Activated T-helper 2 cell treated with anti-CD3 and anti-CD28 coated beads, Interferon-gamma antibody, Interleukin-2, Interleukin-4, amounts not matched to agents 10 μg/mL and 5 μg/mL and 100 μg/mL, durations not matched to agents 14 hours and 24 hours and 36 hours (primary cell): ENCODE measurements around the gene CEND1. TPM values are rescaled to one million over a fixed set of nuclear protein-coding genes. Genes with fewer than 3 reads are reported as not detected.

Experiments used
- DNase-seq: peaks from one replicate; pipeline ENCODE4 v3.0.0; 2021; ENCODE audit warnings: low spot score
- H3K27ac Mint-ChIP-seq: one replicate; pipeline ENCODE4 v1.8.0; 2021; ENCODE audit warnings: mixed read lengths
- H3K27me3 Mint-ChIP-seq: one replicate; pipeline ENCODE4 v1.8.0; 2021; ENCODE audit warnings: low read depth, mixed read lengths
- H3K36me3 Mint-ChIP-seq: one replicate; pipeline ENCODE4 v1.8.0; 2021; ENCODE audit warnings: low read depth, mixed read lengths
- H3K4me1 Mint-ChIP-seq: one replicate; pipeline ENCODE4 v1.8.0; 2021; ENCODE audit warnings: low read depth, mixed read lengths
- H3K4me3 Mint-ChIP-seq: one replicate; pipeline ENCODE4 v1.8.0; 2021; ENCODE audit warnings: low read depth, mild to moderate bottlenecking, moderate library complexity, mixed read lengths
- H3K9me3 Mint-ChIP-seq: one replicate; pipeline ENCODE4 v1.8.0; 2021; ENCODE audit warnings: mixed read lengths
- intact Hi-C: fragments of 100-400 bp; cut with micrococcal nuclease; formaldehyde crosslinking; loops from one replicate; pipeline ENCODE4 v1.15.1; 2023
- total RNA-seq: library from RNA; stranded (reverse); gene quantifications from 2 replicates; pipeline ENCODE4 v1.2.3, GENCODE V29; 2022

CEND1 gene
- total RNA-seq, 1 donor from 2014 or later: 2.2 TPM

- Mint-ChIP-seq H3K9me3 (no peaks in the 10 kb centered on the region), H3K4me1 (peaks cover 15% of the 10 kb centered on the region), H3K27me3 (no peaks in the 10 kb centered on the region), H3K36me3 (peaks cover 32% of the 10 kb centered on the region), H3K27ac (no peak overlapping the region), H3K4me3 (peak overlapping the region; percentile 45)
- intact Hi-C loops: loop anchor here (5.0 kb wide), 1 partner anchor 609 kb away; the partner anchor contains the start of genes BET1L and RIC8A
- no peak for DNase-seq
Observed at GRCh38 chr11:815675-816432, 26.0 kb upstream of the CEND1 start.

GRCh38 chr11:813456-814096, 23.7 kb upstream of the CEND1 start:
- DNase-seq: no peak
- H3K9me3 Mint-ChIP-seq: no peaks in the 10 kb centered on the region
- H3K27me3 Mint-ChIP-seq: no peaks in the 10 kb centered on the region
- peaks cover 13% of the 10 kb centered on the region for H3K4me1 Mint-ChIP-seq
- peaks cover 42% of the 10 kb centered on the region for H3K36me3 Mint-ChIP-seq
- H3K27ac Mint-ChIP-seq: no peak overlapping the region
- intact Hi-C loops: no loop called here
- H3K4me3 Mint-ChIP-seq: no peak overlapping the region

- Mint-ChIP-seq H3K9me3 (no peaks in the 10 kb centered on the region), H3K27ac (peak overlapping the region; percentile 42)
- intact Hi-C loops: no loop called here
Observed at GRCh38 chr11:813072-813455, 23.2 kb upstream of the CEND1 start.

DNA sequence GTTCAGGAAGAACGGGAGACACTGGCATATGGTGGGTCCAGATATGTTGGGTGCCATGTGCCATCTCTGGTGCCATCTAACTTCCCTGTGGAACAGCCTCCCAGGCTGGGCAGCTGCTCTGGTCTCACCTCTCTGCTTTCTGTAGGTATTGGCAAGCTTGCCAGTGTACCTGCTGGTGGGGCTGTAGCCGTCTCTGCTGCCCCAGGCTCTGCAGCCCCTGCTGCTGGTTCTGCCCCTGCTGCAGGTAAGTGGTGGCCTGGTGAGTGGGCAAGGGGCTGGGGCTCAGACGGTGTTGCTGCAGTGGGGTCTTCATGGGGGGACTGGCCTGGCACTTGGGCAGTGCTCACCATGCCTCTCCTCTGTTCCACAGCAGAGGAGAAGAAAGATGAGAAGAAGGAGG, 22.5 kb upstream of the CEND1 start:
- peak overlapping the region; percentile 42 for H3K27ac Mint-ChIP-seq
- DNase-seq: no peak
- H3K36me3 Mint-ChIP-seq: peaks cover 46% of the 10 kb centered on the region
- intact Hi-C loops: no loop called here
- H3K9me3 Mint-ChIP-seq: no peaks in the 10 kb centered on the region
- H3K4me3 Mint-ChIP-seq: peak overlapping the region; percentile 37
- no peaks in the 10 kb centered on the region for H3K27me3 Mint-ChIP-seq
- H3K4me1 Mint-ChIP-seq: peaks cover 15% of the 10 kb centered on the region

More at GRCh38 chr11:813072-813455, 23.2 kb upstream of the CEND1 start:
- Mint-ChIP-seq H3K36me3 (peaks cover 42% of the 10 kb centered on the region), H3K4me1 (peaks cover 12% of the 10 kb centered on the region), H3K4me3 (no peak overlapping the region), H3K27me3 (no peaks in the 10 kb centered on the region)
- DNase-seq: no peak

DNA sequence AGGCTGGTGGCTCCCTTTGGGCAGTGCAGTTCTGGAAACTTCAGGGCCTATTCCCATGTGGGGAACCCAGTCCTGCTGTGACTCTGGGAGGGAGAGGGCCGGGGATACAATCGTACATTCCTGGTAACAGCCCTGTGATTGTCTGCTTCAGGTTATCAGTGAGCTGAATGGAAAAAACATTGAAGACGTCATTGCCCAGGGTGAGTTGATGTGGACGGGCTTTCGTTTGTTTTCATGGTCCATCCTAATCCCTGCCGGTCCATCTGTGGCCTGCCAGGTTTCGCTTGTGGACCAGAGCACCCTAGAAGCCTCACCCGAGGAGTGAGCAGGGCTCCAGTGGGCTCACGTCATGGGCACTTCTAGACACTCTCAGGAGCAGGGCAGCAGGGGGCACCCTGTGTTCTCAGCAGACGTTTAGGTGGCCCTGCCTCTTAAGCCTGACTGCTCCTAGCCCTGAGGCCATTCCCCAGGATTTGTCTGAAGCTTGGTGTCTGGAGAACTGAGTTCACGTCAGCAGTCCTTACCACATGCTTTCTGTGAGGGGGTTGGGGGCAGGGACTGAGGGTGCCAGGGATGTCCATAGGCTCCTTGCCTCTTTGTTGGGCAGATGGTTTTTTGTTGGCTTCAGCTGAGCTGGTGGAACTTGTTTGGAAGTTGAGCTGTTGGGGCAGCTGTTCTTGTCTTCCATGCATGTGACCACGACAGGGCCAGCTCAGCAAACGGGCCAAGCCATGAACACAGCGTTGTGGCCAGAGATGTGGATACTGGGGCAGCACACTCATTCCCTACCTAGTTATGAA, 21.8 kb upstream of the CEND1 start:
- intact Hi-C loops: no loop called here
- H3K4me1 Mint-ChIP-seq: peaks cover 15% of the 10 kb centered on the region
- H3K27me3 Mint-ChIP-seq: no peaks in the 10 kb centered on the region
- H3K27ac Mint-ChIP-seq: peak overlapping the region; percentile 81
- H3K36me3 Mint-ChIP-seq: peaks cover 46% of the 10 kb centered on the region
- H3K9me3 Mint-ChIP-seq: no peaks in the 10 kb centered on the region
- H3K4me3 Mint-ChIP-seq: peak overlapping the region; percentile 90
- no peak for DNase-seq

GRCh38 chr11:810040-810567, 20.2 kb upstream of the CEND1 start:
- no peak for DNase-seq
- Mint-ChIP-seq H3K4me1 (peaks cover 15% of the 10 kb centered on the region), H3K27ac (peak overlapping the region; percentile 94), H3K27me3 (no peaks in the 10 kb centered on the region), H3K36me3 (peaks cover 43% of the 10 kb centered on the region), H3K4me3 (peak overlapping the region; percentile 90), H3K9me3 (no peaks in the 10 kb centered on the region)
- intact Hi-C loops: no loop called here

DNA sequence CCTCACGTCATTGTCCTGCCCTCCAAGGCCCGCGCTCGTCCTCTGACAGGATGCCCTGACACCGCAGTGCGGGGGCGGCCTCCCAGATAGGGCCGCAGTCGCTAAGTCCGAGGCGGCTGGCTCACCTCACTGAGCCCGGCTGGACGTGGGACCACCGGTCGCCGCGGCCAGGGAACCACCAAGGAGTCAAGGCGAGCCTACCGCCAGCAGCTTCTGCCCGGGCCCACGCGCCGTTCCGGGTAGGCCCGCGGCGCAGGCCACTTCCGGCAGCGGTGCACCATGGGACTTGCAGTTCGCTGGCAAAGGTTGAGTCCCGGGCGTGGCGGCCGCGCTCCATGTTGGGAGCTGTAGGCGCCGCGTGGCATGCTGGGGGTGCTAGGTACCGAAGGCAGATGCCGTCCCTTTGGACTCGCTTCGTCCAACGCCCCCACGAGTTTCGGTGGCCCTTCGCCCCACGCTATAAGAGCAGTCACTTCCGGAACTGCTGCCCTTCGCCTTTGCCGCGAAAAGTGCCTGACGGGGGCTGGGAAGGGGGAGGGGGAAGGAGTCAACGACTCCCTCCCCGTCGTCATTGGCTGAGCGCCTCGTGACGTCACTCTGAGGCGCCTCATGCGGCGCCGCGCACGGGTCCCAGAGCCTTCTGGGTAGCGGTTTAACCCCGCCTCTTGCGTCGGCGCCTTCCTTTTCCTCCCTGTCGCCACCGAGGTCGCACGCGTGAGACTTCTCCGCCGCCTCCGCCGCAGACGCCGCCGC, 19.6 kb upstream of the CEND1 start, which contains the start of gene RPLP2:
Gene RPLP2, plus strand, starts transcription at position 681 of the 753 bp plus-strand sequence. CDS start 268 bp downstream, outside the sequence.
- peak; percentile 95 for DNase-seq
- Mint-ChIP-seq H3K4me1 (peaks cover 15% of the 10 kb centered on the region), H3K27me3 (no peaks in the 10 kb centered on the region), H3K36me3 (peaks cover 43% of the 10 kb centered on the region), H3K9me3 (no peaks in the 10 kb centered on the region), H3K27ac (peak within 1 kb of the TSS; percentile 94), H3K4me3 (peak within 1 kb of the TSS; percentile 90)
- intact Hi-C loops: loop anchor here (1.0 kb wide), 2 partner anchors 10 to 12 kb away; no protein-coding TSS in a partner anchor

- Mint-ChIP-seq H3K9me3 (no peaks in the 10 kb centered on the region), H3K36me3 (peaks cover 40% of the 10 kb centered on the region), H3K4me1 (peaks cover 15% of the 10 kb centered on the region), H3K27ac (peak overlapping the region; percentile 94), H3K27me3 (no peaks in the 10 kb centered on the region), H3K4me3 (peak overlapping the region; percentile 90)
- DNase-seq: no peak
- intact Hi-C loops: loop anchor here (1.0 kb wide), 2 partner anchors 11 kb away; no protein-coding TSS in a partner anchor
Observed at GRCh38 chr11:808427-809286, 18.8 kb upstream of the CEND1 start.

DNA sequence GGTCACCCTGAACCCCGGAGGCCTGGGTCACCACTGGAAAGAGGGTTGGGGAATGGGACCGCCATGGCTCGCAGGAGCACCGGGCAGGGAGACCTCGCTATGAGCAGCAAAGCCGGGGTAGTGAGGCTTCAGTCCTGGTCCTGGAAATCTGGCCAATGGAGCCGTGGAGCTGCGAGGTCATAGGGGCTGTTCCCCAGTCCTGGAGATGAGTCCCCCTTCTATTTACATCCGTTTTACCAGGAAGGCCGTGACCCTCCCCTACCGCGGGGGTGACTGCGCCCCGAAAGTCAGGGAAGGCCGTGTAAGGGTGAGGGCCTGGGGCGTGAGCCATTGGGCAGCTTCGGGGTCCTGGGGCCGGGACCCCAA, 14.7 kb upstream of the CEND1 start:
- intact Hi-C loops: no loop called here
- H3K4me3 Mint-ChIP-seq: peak overlapping the region; percentile 79
- DNase-seq: no peak
- peaks cover 10% of the 10 kb centered on the region for H3K36me3 Mint-ChIP-seq
- H3K27ac Mint-ChIP-seq: peak overlapping the region; percentile 63
- no peaks in the 10 kb centered on the region for H3K27me3 Mint-ChIP-seq
- peaks cover 3% of the 10 kb centered on the region for H3K4me1 Mint-ChIP-seq
- H3K9me3 Mint-ChIP-seq: no peaks in the 10 kb centered on the region

GRCh38 chr11:803770-804598, 14.1 kb upstream of the CEND1 start:
- Mint-ChIP-seq H3K9me3 (no peaks in the 10 kb centered on the region), H3K36me3 (peaks cover 9% of the 10 kb centered on the region), H3K4me1 (peaks cover 3% of the 10 kb centered on the region), H3K4me3 (peak overlapping the region; percentile 79), H3K27ac (peak overlapping the region; percentile 63), H3K27me3 (no peaks in the 10 kb centered on the region)
- DNase-seq: no peak
- intact Hi-C loops: no loop called here

- no peaks in the 10 kb centered on the region for H3K27me3 Mint-ChIP-seq
- H3K36me3 Mint-ChIP-seq: peaks cover 7% of the 10 kb centered on the region
- no peak for DNase-seq
- intact Hi-C loops: no loop called here
- H3K4me3 Mint-ChIP-seq: peak overlapping the region; percentile 79
- H3K9me3 Mint-ChIP-seq: no peaks in the 10 kb centered on the region
- H3K4me1 Mint-ChIP-seq: peaks cover 3% of the 10 kb centered on the region
- H3K27ac Mint-ChIP-seq: no peak overlapping the region
Observed at GRCh38 chr11:803467-803742, 13.5 kb upstream of the CEND1 start.
